HG02870 (cell line): ENCODE data around the gene GALNT7.

Source experiments
- ATAC-seq: cut with Tn5 transposase; IDR thresholded peaks from one replicate; pipeline ENCODE4 v1.9.1; 2021; ENCODE audit warnings: mild to moderate bottlenecking, moderate library complexity; ENCODE audit not compliant: unreplicated experiment

The GALNT7 gene

DNA sequence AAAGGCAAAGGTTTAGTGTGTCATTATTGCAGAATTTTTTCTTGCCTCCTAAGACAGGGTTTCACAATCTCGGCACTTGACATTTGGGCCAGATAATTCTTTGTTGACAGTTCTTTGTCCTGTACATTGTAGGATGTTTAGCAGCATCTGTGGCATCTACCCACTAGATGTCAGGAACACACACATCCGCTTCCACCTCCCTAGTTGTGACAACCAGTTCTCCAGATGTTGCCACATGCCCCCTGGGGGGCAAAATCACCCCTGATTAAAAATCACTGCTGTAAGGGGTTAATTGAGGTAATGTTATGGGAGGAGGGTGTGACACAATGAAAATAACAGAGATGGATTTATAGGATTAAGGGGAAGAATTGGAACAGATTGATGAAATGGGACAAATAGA, 90.3 kb downstream of the GALNT7 start:
- ATAC-seq = no peak

DNA sequence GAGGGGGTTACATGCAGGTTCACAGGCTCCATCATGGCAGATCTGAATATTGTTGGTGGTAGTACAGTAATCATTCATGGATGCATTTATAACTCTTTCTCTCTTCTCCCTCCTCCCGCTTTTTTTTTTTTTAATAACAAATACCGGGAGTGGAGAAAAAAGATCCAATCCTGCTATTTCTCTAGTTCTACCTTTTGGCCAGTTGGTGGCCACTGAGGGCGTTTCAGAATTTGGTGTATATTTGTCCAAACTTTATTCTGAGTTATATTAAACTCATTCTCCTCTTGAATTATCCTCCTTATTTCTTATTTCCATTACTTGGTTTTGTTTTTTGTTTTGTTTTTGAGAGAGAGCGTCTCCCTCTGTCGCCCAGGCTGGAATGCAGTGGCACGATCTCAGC, 90.7 kb downstream of the GALNT7 start:
- no peak for ATAC-seq

DNA sequence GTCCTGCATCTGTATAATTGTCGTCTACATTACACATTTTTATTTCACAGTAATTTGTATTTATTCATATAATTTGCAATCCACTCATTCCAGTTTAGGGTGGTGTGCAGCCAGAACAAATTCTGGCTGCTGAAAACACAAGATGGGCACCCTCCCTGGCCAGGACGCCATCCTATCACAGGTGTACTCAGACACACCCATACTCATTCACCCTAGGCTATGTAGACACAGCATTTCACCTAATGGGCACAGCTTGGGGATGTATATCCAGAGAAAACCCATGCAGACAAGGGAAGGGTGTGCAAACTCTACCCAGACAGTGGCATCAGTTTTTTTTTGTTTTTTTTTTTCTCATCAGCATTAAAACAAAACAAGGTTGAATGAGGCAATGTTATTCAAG, 92.4 kb downstream of the GALNT7 start:
- no peak for ATAC-seq

DNA sequence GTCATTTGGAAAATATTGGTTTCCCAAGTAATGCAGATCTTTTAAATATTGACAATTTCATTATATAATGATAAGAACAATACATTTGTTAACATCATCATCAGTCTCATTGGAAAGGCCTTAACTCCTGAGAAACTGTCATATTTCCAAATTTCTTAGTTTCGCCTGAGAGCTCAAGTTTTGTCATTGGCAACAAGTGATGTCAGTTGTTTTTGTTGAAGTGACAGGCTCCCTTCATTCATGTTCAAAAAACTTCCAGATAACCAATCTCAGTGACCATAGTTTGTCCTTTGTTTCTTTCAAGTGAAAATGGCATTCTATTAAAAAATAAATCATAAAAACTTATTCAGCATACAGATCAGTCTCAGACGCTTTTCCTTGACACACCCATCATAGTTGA, 93.8 kb downstream of the GALNT7 start:
- ATAC-seq = no peak

DNA sequence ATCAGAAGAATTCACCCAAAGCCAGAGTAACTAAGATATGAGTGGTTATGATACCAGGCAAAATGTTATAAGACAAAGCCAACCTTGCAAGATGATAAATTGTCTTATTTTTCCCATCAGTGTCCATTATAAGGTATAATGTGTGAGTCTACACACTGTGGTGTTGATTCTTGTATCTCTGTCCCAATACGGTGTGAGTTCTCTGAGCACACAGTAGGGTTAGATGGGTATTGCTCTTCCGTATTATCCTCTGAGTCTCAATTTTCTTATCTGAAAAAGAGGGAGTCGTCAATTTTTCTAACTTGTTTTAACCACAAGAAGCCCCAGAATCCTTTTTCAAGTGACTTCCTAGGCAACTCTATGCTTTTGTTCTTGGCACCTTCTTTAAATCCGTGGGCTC, 95.6 kb downstream of the GALNT7 start:
- peak; percentile 4 for ATAC-seq

DNA sequence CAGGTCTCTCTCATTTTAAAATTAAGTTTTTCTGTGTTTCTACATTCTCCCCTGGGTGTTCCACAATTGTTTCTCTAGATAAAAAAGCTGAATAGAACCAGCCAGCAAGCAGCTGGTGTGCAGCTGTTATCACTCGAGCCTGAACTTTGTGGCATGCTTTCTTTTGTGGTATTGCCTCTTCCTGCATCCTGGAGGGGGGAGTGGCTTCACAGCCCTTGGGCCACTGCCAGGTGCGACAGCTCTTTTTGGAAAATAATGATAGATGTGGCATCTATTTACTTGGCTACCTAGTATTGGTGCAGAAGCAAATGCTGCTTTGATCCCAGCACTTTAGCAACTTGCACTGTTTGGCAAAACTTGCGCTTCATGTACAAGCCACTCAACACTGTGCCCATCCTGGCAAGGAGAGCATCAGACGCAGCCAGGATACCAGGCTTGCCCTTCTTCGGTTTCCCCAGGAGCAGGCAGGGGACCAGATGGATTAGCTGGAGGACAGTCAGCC, 96.1 kb downstream of the GALNT7 start:
- peak; percentile 87 for ATAC-seq

DNA sequence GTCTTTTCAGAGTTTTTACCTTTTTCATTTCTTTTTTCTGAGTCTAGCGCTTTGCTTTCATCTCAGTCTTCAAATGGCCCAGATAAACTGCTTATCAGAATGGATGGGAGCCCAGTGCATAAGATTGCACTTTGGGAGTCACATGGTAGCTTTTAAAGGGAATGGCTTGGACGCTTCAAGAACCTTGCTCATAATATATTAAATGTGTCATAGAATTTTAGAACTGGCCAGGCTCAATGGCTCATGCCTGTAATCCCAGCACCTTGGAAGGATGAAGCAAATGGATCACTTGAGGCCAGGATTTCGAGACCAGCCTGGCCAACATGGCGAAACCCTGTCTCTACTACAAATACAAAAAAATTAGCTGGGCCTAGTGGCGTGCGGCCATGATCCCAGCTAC, 97.1 kb downstream of the GALNT7 start:
- no peak for ATAC-seq

DNA sequence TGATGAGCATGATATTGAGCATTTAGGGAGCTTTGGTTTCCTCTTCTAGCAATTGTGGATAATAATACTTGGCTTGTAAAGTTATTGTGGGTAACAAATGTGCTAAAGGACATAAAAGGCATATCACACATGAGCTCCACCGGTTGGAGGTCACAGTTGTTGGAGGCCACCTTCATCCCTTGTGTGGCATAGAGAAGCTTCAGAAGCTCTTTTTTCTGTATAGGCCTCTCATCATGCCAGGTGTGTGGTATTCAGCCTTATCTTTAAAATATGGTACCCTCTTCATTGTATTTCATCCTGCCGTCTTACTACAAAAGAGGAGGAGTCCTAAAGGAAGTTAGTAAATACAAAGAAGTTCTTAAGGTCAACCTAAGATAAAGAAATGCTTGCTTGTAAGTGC, 99.1 kb downstream of the GALNT7 start:
- no peak for ATAC-seq

DNA sequence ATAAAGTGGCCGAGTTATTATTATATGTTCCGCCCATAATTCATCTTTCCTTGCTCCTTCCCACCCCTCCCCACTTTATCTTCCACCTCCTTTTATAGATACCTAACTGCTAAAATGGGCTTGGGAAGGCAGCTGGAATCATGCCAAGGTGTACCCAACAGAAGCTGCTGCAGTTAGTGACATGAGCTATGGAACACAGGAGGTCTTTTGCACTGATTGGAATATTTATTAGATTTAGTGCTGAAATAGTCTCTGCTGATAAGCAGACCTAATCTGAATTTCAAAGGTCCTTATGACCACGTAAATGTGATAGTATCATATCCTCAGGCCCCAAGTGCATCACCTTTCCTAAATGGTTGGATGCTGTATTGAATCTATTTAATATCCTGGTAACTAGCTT, 100.7 kb downstream of the GALNT7 start:
- no peak for ATAC-seq

DNA sequence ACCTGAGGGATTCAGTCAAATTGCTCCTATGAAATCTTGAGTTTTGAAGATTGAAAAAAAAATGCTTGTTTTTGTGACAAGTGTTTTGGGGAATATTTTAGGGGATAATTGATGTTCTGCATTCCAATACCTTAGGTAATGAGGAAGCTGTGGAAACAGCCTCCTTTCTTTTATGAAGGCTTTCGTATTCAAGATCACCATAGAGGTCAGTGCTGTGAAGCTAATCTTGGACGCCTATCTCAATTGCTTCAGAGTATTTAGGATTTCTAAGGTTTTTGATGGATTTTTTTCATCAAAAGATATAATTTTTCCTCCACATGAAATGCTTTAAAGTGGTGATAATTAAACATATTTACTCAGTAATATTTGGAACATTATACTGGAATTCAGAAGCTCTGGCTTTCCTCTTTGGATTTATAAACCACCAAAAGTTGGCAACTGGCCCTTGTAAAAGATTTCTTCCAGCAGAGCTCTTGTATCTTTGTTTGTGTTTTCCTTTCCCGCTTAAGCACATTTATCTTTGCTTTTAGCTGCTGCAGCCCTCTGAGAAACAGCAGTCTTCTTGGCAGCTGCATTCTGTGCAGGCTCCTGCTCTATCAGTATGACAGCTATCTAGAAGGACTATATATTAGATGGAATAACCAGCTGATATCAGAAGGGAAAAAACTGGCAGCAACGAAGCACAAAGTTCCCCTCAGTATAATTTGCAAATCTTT, 101.9 kb downstream of the GALNT7 start:
- ATAC-seq = no peak

DNA sequence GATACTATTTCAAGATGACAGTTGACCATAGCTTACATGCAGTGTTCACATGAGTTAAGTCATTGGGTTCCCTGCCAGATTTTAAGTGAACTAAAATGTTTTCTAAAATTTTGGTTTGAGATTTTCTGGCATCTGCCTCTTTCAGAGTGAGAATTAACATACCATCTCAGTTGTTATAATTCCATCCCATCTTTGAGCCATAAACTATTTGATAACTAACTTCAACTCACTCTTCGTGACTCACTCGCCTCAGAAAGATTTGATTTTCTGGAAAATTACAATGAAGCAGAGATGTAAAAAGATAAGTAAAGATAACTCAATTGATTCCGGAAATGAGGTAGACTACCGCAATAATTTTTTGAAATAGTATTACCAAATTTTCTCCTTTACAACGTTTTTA, 103.7 kb downstream of the GALNT7 start:
- no peak for ATAC-seq

DNA sequence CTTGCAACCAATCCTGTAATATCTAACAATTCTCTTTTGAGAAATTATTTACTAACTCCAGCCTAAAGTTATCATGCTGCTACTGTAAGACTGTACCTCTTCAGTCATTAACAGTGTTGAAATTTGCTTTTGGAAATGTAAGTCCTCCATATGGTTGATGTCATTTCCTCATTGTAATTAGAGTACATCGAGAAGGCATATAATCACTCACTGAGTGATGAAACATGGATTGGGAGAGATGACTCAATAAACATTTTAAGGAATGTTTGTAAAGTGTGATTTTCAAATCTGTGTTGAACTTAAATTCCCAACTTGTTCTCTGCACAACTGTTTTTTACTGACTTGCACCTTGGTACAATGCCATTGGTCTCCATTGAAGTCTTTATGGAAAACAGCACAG, 104.4 kb downstream of the GALNT7 start:
- ATAC-seq = no peak

DNA sequence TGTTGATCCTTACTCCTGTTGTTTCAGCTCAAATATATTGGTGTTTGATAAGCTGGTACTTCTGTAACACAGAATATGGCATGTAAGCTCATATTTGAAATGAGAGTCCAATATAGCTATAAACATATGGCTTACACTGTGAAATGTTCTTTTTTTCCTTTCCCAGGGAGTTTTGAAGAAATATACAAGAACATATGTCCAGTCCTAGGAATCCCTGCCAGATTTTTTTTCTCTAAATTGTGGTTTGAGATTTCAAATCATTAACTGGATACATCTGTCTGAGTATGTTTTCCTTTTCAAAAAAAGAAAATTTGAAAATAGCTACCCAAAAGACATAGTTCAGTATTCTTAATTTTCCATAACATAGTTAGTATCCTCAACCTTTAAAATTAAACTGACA, 105.3 kb downstream of the GALNT7 start:
- ATAC-seq = no peak

DNA sequence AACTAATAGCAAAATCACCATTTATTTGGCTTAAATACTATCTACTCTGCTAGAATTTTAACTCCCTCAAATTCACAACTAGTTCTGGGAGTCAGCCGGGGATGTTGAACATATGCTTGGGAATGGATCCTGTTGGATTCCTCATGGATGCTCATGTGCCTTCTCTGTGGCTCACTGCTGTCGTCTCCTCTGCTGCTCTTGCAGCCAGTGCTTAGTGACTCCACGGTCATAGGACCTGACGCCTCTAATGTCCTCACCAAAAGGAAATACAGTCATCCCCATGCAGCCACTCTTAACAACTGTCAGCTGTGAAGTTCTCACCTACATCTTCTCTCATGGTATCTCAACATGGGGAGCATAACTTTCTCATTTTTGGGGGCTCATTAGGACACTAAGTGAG, 106.1 kb downstream of the GALNT7 start:
- ATAC-seq = no peak

DNA sequence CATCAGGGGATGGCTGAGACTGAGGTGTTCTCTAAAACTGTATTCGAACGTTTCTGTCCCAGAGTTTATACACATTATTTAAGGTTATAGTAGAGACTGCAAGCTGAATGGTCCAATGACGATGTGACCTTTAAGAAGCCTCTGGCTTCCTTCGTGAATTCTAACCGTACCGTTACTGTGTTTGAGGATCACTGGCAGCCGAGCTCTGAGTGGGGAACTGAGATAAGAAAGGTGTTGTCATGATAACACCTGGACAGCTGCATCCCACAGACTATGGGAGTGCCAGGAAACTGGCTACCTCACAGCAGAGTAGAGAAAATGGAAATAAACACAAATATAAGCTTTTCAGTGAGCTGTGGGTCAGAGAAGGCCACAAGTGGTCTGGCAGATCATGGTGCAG, 106.5 kb downstream of the GALNT7 start:
- no peak for ATAC-seq

DNA sequence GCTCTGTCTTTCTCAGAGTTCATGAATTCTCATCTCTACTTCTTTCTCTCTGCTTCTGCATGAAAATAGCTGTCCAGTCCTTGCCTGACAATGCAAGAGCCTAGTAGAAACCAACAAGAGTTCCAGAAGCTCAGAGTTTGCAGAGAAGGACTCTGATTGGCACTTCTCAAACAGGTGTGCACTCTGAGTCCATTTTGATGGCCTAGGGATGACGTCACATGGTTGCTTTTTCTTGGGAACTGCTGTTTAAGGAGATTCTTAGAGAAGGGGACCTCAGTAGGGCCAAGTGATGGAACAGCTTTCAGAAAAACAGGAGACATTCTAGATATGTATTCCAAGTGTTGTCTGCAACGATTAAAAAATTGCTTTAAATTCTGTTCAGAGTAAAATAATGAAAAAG, 108.7 kb downstream of the GALNT7 start:
- no peak for ATAC-seq

DNA sequence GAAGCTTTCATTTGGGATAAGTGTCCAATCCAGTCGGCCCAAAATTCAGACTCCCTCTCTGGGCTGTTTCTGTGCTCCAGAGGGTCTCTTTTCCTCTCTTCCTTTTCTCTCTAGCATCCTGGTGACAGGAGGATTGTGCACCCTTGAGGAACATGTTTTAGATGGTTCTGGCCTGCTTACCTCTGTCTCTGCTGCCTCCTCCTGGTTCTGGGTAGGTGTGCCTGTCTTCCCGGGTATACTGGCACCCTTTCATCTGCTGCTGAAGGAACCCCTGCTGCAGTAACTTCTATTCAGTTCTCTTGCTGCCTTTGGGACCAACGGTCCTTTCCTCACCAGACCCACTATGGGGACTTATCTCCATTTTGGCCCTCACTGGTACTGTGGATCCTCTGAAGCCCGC, 112.4 kb downstream of the GALNT7 start:
- peak; percentile 27 for ATAC-seq

DNA sequence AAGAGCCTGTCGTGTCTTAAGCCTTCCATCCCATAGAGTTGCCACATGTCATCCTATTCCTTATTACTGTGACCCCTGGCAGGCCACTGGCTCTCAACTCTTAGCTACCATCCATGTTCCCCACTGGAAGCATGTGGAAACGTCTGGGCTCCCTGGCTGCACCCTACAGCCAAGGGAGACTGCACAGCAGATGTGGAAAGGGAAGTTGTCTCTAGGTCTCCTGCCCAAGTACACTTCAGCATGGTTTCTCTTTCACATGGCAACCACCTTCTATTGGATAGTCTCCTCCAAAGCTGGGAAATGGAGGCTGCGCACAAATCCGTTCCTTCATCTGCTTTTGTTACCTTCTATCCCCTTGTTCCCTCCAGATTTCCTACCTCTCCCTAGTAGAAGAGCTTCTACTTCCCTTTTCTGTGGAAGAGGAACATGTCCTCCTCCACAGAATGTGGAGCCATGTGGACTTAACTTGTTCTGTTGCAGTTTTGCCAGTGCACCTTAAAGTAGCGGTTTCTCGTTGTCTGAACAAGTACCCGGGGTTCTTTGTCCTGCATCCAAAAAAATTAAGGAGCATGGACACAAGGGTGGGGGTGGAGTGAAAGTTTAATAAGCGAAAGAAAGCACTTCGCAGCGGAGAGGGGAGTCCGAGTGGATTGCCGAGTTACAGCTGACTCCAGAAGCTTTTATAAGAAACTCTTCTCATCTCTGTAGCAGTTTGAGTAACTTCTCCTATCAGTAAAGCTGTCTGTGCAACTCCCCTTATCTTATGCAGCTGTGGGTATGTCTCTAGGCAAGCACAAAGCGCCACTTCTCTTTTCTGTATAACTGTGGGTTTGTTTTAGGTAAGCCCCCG, 113.0 kb downstream of the GALNT7 start:
- peak; percentile 51 for ATAC-seq

DNA sequence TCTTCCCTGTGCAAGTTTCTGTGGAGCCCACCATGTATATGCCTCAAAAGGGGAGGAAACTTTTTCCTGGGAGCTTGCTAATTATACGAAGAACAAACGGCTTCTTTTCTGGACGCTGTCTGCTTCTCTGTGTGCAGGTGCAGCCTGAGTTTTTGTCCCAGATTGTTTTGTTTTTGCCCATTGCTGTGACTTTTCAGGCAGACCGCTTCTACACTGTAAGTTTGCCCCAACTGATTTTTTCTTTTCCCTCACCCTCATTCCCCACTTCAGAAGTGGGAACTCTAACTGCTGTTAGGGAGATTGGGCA, 113.6 kb downstream of the GALNT7 start:
- ATAC-seq = no peak

DNA sequence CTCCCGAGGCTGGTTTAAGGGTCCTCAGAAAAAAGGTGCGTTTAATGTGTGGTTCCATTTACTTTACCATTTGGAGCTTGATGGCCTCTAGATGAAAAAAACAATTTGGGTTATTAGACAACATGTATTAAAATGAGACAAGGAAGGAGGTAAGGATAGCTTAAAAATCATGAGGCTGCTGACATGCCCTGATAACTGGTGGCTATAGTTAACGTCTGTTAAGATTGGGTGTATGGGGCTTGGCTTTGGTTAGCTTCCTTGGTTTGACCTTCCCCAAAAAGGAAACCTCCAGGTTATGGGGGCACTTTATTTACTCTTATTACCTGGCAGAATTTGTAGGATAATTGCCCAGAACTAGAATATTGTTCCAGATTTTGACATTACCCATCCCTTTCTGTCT, 114.0 kb downstream of the GALNT7 start:
- no peak for ATAC-seq

DNA sequence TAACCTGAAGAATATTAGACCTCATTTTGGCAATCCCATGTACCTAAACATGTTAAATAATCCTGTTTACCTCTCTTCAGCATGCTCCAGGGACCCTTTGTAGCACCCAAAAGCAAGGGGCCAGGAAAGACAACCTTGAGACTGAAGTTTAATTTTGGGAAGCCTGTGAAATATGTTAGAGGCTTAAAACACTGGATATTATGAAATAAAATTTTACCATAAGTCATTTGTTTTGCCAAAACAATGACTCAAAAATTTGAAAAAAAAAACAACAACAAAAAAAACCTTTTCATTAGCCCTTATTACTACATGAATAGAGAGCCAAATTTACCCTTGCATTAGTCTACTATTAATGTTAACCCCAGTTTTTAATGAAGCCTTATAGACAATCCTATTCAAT, 115.9 kb downstream of the GALNT7 start:
- no peak for ATAC-seq

DNA sequence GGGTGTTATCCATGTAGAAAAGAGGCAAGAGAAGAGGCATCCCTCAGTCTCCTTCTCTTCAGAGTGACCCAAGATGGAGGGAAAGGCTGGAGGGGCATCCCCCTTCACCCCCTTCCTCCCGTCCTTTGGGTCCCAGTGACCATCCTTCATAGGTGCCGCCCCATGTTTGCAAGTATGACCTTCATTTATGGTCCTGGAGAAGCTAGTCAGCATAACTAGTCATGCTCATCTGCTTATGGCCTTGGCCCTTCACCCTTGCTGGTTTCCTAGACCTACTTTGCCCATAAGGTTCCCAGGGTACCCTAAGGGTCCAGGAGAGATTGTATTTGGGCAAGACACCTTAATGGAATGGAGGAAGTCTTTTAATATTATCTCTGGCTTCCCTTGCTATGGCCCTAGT, 118.9 kb downstream of the GALNT7 start:
- ATAC-seq = no peak

DNA sequence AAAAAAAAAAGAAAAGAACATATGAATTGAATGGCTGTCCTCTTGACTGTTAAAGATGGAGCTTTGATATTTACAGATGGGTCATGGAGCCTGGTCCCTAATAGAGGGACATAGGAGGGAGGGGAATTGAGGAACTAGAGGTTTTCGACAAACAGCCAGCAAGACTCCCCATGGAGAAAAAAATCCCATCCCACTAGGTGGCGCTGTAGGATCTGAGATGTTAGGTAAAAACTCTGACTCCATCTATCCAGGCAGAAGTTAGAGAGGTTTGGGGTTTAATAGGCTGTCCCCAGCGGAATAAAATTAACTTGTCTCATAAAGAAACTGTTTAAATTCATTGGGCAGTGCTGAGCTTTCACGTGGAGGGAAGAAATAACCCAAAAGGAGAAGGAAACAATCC, 119.7 kb downstream of the GALNT7 start:
- peak; percentile 47 for ATAC-seq
